BLaER1 (cell line): ENCODE measurements around the gene RIPOR3.
A peak's percentile ranks its signal among the peaks of the same experiment; 100 is the strongest.
"Not testable (repeated sequence)": the region's sequence is repeated elsewhere in the genome, so short reads cannot be mapped to it uniquely, and the experiment has no call there.

Experiments used
- H3K27ac ChIP-seq: shearing (Covaris generic); formaldehyde crosslinking; 2 replicates; pipeline ENCODE4 v1.8.1; 2022
- H3K27me3 ChIP-seq: shearing (Covaris generic); formaldehyde crosslinking; 2 replicates; pipeline ENCODE4 v1.8.1; 2022
- H3K36me3 ChIP-seq: shearing (Covaris generic); formaldehyde crosslinking; 2 replicates; pipeline ENCODE4 v1.8.1; 2022
- H3K4me1 ChIP-seq: shearing (Covaris generic); formaldehyde crosslinking; 2 replicates; pipeline ENCODE4 v1.8.1; 2022
- H3K4me2 ChIP-seq: shearing (Covaris generic); formaldehyde crosslinking; 2 replicates; pipeline ENCODE4 v1.8.1; 2022
- H3K4me3 ChIP-seq: shearing (Covaris generic); formaldehyde crosslinking; 2 replicates; pipeline ENCODE4 v1.8.1; 2022
- H3K9ac ChIP-seq: shearing (Covaris generic); formaldehyde crosslinking; 2 replicates; pipeline ENCODE4 v1.8.1; 2022
- H3K9me3 ChIP-seq: shearing (Covaris generic); formaldehyde crosslinking; 2 replicates; pipeline ENCODE4 v1.8.1; 2022
- H4K20me1 ChIP-seq: shearing (Covaris generic); formaldehyde crosslinking; 2 replicates; pipeline ENCODE4 v1.8.1; 2022
- Cebpa-rat ChIP-seq: shearing (Covaris generic); IDR thresholded peaks from 2 replicates; pipeline ENCODE4 v1.8.1; 2022

The RIPOR3 gene

GRCh38 chr20:50540620-50541605 is 150.4 kb downstream of the RIPOR3 start:
- TF ChIP-seq Cebpa-rat = no peak
- H3K4me2 ChIP-seq = peak overlapping the region; percentile 52
- peaks cover 70% of the 10 kb centered on the region for H4K20me1 ChIP-seq
- no peak overlapping the region for H3K9ac ChIP-seq
- no peak overlapping the region for H3K4me3 ChIP-seq
- 0 out of 2 replicates have a peak overlapping the region, but pooled peaks have one; percentile 27 for H3K27ac ChIP-seq
- H3K27me3 ChIP-seq = no peaks in the 10 kb centered on the region
- peaks cover 59% of the 10 kb centered on the region for H3K4me1 ChIP-seq
- peaks cover 24% of the 10 kb centered on the region for H3K9me3 ChIP-seq
- peaks cover 26% of the 10 kb centered on the region for H3K36me3 ChIP-seq

GRCh38 chr20:50539798-50540197 is 151.5 kb downstream of the RIPOR3 start:
- Histone ChIP-seq H3K4me1 (peaks cover 59% of the 10 kb centered on the region), H3K36me3 (peaks cover 25% of the 10 kb centered on the region), H3K4me2 (peak overlapping the region; percentile 13; the same call in 1 of the 2 replicates), H3K4me3 (peak overlapping the region; percentile 34), H3K9me3 (peaks cover 24% of the 10 kb centered on the region), H4K20me1 (peaks cover 70% of the 10 kb centered on the region)
- H3K27ac ChIP-seq, H3K9ac ChIP-seq, H3K27me3 ChIP-seq: not testable (repeated sequence)

GRCh38 chr20:50538276-50538675 is 153.1 kb downstream of the RIPOR3 start:
- H3K27ac ChIP-seq = no peak overlapping the region
- H3K4me1 ChIP-seq = peaks cover 56% of the 10 kb centered on the region
- no peak overlapping the region for H3K4me2 ChIP-seq
- H3K4me3 ChIP-seq = no peak overlapping the region
- H3K36me3 ChIP-seq = peaks cover 27% of the 10 kb centered on the region
- H3K9me3 ChIP-seq = peaks cover 24% of the 10 kb centered on the region
- no peak for TF ChIP-seq Cebpa-rat
- H4K20me1 ChIP-seq = peaks cover 72% of the 10 kb centered on the region
- no peaks in the 10 kb centered on the region for H3K27me3 ChIP-seq
- H3K9ac ChIP-seq = no peak overlapping the region

GRCh38 chr20:50537546-50538201 is 153.7 kb downstream of the RIPOR3 start:
- Histone ChIP-seq H3K4me3 (no peak overlapping the region), H3K9me3 (peaks cover 24% of the 10 kb centered on the region), H3K4me2 (no peak overlapping the region), H3K9ac (no peak overlapping the region; the same call in 1 of the 2 replicates), H3K27me3 (no peaks in the 10 kb centered on the region), H3K27ac (no peak overlapping the region), H3K36me3 (peaks cover 27% of the 10 kb centered on the region), H3K4me1 (peaks cover 56% of the 10 kb centered on the region), H4K20me1 (peaks cover 72% of the 10 kb centered on the region)
- no peak for TF ChIP-seq Cebpa-rat

- Histone ChIP-seq H3K27ac (no peak overlapping the region), H3K4me3 (no peak overlapping the region), H3K9ac (no peak overlapping the region), H3K4me2 (peak overlapping the region; percentile 15; the same call in 1 of the 2 replicates), H3K36me3 (peaks cover 30% of the 10 kb centered on the region), H4K20me1 (peaks cover 72% of the 10 kb centered on the region), H3K9me3 (peaks cover 24% of the 10 kb centered on the region), H3K27me3 (no peaks in the 10 kb centered on the region), H3K4me1 (peaks cover 60% of the 10 kb centered on the region)
- TF ChIP-seq Cebpa-rat = no peak
These were observed 155.0 kb downstream of the RIPOR3 start for GRCh38 chr20:50536333-50536732.
